Keratinocyte (primary cell): ENCODE measurements around the gene ADGRB3. TPM values are rescaled to one million over a fixed set of nuclear protein-coding genes. Genes with fewer than 3 reads are reported as not detected.

Source experiments
- DNase-seq: peaks from one replicate; pipeline ENCODE4 v3.0.0-alpha.2; 2011; ENCODE audit warnings: low read depth, missing footprints, low spot score
- FAIRE-seq: peaks from 2 replicates; lab custom pipeline; 2011; peaks lifted over from hg19 to GRCh38; lab: Jason Lieb, UNC
- H2AFZ ChIP-seq: 2 replicates; pipeline ENCODE4 v1.6.0; 2012; ENCODE audit warnings: low read length, control low read depth, inconsistent platforms; ENCODE audit not compliant: control insufficient read depth
- H3K27ac ChIP-seq: 2 replicates; pipeline ENCODE4 v1.5.1; 2011; ENCODE audit warnings: low read length; ENCODE audit not compliant: control insufficient read depth, insufficient read depth
- H3K27me3 ChIP-seq: 3 replicates; pipeline ENCODE4 v1.6.0; 2011; ENCODE audit warnings: low read length; ENCODE audit not compliant: control insufficient read depth, insufficient read depth; ENCODE audit errors: extremely low read depth
- H3K36me3 ChIP-seq, 2 experiments: 2 replicates in 1 of 2; 3 replicates in 1 of 2; pipeline ENCODE4 v1.5.1; 2011; ENCODE audit warnings: low read length in 2 of 2, mild to moderate bottlenecking in 1 of 2; ENCODE audit not compliant: control insufficient read depth in 2 of 2, insufficient read depth in 2 of 2; ENCODE audit errors: extremely low read depth in 1 of 2
- H3K4me1 ChIP-seq: 3 replicates; pipeline ENCODE4 v1.5.1; 2011; ENCODE audit warnings: low read length; ENCODE audit not compliant: control insufficient read depth, insufficient read depth; ENCODE audit errors: extremely low read depth
- H3K4me2 ChIP-seq: 3 replicates; pipeline ENCODE4 v1.6.0; 2011; ENCODE audit warnings: low read depth, low read length; ENCODE audit not compliant: control insufficient read depth, insufficient read depth; ENCODE audit errors: extremely low read depth
- H3K4me3 ChIP-seq, 3 experiments: fragments of 200-600 bp in 1 of 3; sonication (generic) in 1 of 3; 2 replicates in 2 of 3; 3 replicates in 1 of 3; pipeline ENCODE4 v1.5.1; 2011 to 2016; ENCODE audit warnings: low read length in 3 of 3, mild to moderate bottlenecking in 3 of 3, control low read depth in 2 of 3, inconsistent platforms in 1 of 3, low read depth in 1 of 3, mixed read lengths in 1 of 3, mixed run types in 1 of 3, moderate library complexity in 1 of 3; ENCODE audit not compliant: control insufficient read depth in 2 of 3, insufficient read depth in 2 of 3; ENCODE audit errors: extremely low read depth in 1 of 3
- H3K79me2 ChIP-seq: 2 replicates; pipeline ENCODE4 v1.6.0; 2012; ENCODE audit warnings: low read length; ENCODE audit not compliant: control insufficient read depth, insufficient read depth
- H3K9ac ChIP-seq: 3 replicates; pipeline ENCODE4 v1.6.0; 2011; ENCODE audit warnings: low read length; ENCODE audit not compliant: control insufficient read depth, insufficient read depth; ENCODE audit errors: extremely low read depth
- H3K9me1 ChIP-seq: 3 replicates; pipeline ENCODE4 v1.6.0; 2011; ENCODE audit warnings: low read length; ENCODE audit not compliant: control insufficient read depth, insufficient read depth; ENCODE audit errors: extremely low read depth
- H3K9me3 ChIP-seq: 2 replicates; pipeline ENCODE4 v1.5.1; 2012; ENCODE audit warnings: low read depth, low read length; ENCODE audit not compliant: control insufficient read depth
- H4K20me1 ChIP-seq: 3 replicates; pipeline ENCODE4 v1.6.0; 2011; ENCODE audit warnings: low read length; ENCODE audit not compliant: control insufficient read depth, insufficient read depth; ENCODE audit errors: extremely low read depth
- CTCF ChIP-seq, 3 experiments: IDR thresholded peaks in 1 of 3; conservative IDR thresholded peaks in 1 of 3; optimal IDR thresholded peaks in 1 of 3; 2 replicates in 2 of 3; 3 replicates in 1 of 3; pipeline versions ENCODE3 to v1.5.1; 2011; ENCODE audit warnings: low read length in 3 of 3, mild to moderate bottlenecking in 3 of 3, moderate library complexity in 2 of 3, control low read depth in 1 of 3, inconsistent platforms in 1 of 3; ENCODE audit not compliant: insufficient read depth in 2 of 3; ENCODE audit errors: extremely low read depth in 1 of 3
- EZH2 ChIP-seq: IDR thresholded peaks from one replicate; pipeline ENCODE4 v1.6.1; 2012; ENCODE audit warnings: inconsistent platforms, mild to moderate bottlenecking, low read length, moderate library complexity
- dilution Hi-C: fragments of 300-500 bp; cut with MboI; formaldehyde crosslinking; loops from one replicate; pipeline ENCODE4 v1.7.0; 2020; ENCODE audit warnings: low sequenced_read_pairs; ENCODE audit not compliant: extremely low pct_ligation_motif_present
- polyA plus RNA-seq, 5 experiments: library from polyadenylated mRNA; depleted of rRNA in 3 of 5; stranded (reverse) in 3 of 5; stranded (forward) in 1 of 5; unstranded in 1 of 5; fragments of >200 nt; gene quantifications; 1 replicate in 1 of 5; 2 replicates in 3 of 5; 3 replicates in 1 of 5; pipeline versions ENCODE4 v1.2.1 to v1.2.3, GENCODE V29; 2011 to 2012; ENCODE audit warnings: missing spikeins in 2 of 5, low read depth in 1 of 5, low replicate concordance in 1 of 5

Gene ADGRB3
- polyA plus RNA-seq, 1 donor (not counting 4 experiments of a cell fraction or from before 2014, with no cell fraction given), result not detected

GRCh38 chr6:68635706-68636513 lies 828 bp downstream of the ADGRB3 start:
- H3K27ac ChIP-seq, result no peak overlapping the region
- no peaks in the 10 kb centered on the region for H3K36me3 ChIP-seq
- peaks cover 4% of the 10 kb centered on the region for H3K4me1 ChIP-seq
- H3K4me2 ChIP-seq, result peak overlapping the region; percentile 85
- peak overlapping the region; percentile 49 for H2AFZ ChIP-seq
- H3K9ac ChIP-seq, result no peak overlapping the region
- TF ChIP-seq EZH2, result peak; percentile 70
- TF ChIP-seq CTCF (optimal IDR thresholded peaks at IDR 0.05 in 1 of 3, IDR thresholded peaks at IDR 0.05 in 1 of 3, conservative IDR thresholded peaks at IDR 0.05 in 1 of 3; ENCODE audit: extremely low read depth in 1 of 3, insufficient read depth in 2 of 3, low read length in 3 of 3), result no peak
- H3K9me1 ChIP-seq, result no peaks in the 10 kb centered on the region
- peaks cover 34% of the 10 kb centered on the region for H3K27me3 ChIP-seq
- FAIRE-seq (no peak), DNase-seq (no peak)
- dilution Hi-C loops, result no loop called here
- H3K4me3 ChIP-seq, result peak overlapping the region; percentile 35 to 61 (median 59)
- no peaks in the 10 kb centered on the region for H3K9me3 ChIP-seq
- no peaks in the 10 kb centered on the region for H4K20me1 ChIP-seq
- no peaks in the 10 kb centered on the region for H3K79me2 ChIP-seq

GRCh38 chr6:68636666-68637065 lies 1.6 kb downstream of the ADGRB3 start:
- Histone ChIP-seq H3K27ac (no peak overlapping the region), H3K4me2 (no peak overlapping the region), H4K20me1 (no peaks in the 10 kb centered on the region), H3K9me3 (no peaks in the 10 kb centered on the region), H3K27me3 (peaks cover 34% of the 10 kb centered on the region), H2AFZ (no peak overlapping the region), H3K36me3 (no peaks in the 10 kb centered on the region), H3K9me1 (no peaks in the 10 kb centered on the region), H3K4me3 (no peak overlapping the region), H3K79me2 (no peaks in the 10 kb centered on the region), H3K9ac (no peak overlapping the region), H3K4me1 (peaks cover 4% of the 10 kb centered on the region)
- TF ChIP-seq EZH2 (no peak), CTCF (optimal IDR thresholded peaks at IDR 0.05 in 1 of 3, IDR thresholded peaks at IDR 0.05 in 1 of 3, conservative IDR thresholded peaks at IDR 0.05 in 1 of 3; ENCODE audit: extremely low read depth in 1 of 3, insufficient read depth in 2 of 3, low read length in 3 of 3) (no peak)
- FAIRE-seq, result no peak
- no peak for DNase-seq
- dilution Hi-C loops, result no loop called here
